GM18508 (cell line): ENCODE data around the gene ADIRF.
"Not testable (repeated sequence)": the region's sequence is repeated elsewhere in the genome, so short reads cannot be mapped to it uniquely, and the experiment has no call there.

ENCODE experiments used
- ATAC-seq: cut with Tn5 transposase; IDR thresholded peaks from one replicate; pipeline ENCODE4 v1.9.1; 2021; ENCODE audit warnings: moderate number of reproducible peaks; ENCODE audit not compliant: insufficient read depth, unreplicated experiment

ADIRF gene

DNA sequence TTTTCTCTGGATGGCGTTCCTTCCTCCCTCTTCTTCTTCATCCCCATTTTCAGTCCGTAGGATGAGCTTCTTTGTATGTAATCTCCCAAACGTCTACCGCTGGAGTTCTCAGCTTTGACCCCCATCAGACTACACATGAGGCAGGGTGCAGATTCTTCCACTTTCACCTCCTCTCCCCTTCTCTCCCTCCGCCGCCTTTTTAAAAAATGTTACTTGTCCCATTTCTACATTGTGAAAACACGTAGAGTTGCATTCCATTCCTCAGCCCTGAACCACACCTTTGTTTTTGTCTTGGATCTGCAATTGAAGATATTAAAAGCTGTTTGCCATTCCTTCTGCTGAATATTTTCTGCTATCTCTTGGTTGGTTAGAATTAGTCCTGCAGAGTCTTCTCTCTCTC, 6.2 kb downstream of the ADIRF start:
- no peak for ATAC-seq

DNA sequence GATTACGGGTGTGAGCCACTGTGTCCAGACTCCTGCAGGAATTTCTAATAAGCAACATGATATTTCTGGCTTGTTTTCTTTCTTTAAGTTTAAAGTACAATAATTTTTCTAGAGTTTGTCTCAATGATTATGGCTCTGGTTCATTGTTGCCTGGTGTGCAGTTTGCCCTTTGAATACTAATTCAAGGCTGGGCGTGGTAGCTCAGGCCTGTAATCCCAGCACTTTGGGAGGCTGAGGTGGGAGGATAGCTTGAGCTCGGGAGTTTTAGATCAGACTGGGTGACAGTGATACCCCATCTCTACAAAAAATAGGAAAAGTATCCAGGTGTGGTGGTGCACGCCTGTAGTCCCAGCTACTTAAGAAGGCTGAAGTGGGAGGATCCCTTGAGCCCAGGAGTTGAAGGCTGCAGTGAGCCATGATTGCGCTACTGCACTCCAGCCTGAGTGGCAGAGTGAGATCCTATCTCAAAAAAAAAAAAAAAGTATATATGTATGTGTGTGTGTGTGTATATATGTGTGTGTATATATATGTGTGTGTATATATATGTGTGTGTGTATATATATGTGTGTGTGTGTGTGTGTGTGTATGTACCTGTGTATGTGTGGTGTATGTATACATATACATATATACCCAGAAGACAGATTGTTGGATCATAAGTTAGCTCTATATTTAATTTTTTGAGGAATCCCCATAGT, 8.2 kb downstream of the ADIRF start:
- ATAC-seq: no peak

DNA sequence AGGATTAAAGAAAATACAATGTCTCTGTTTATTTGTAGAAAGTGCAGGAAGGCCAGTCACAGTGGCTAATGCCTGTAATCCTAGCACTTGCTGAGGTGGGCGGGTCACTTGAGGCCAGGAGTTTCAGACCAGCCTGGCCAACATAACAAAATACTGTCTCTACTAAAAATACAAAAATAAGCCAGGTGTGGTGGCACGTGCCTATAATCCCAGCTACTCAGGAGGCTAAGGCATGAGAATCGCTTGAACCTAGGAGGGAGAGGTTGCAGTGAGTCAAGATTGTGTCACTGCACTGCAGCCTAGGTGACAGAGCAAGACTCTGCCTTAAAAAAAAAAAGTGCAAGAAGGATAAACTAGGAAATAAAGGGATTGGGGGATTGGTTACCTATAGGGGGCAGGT, 10.2 kb downstream of the ADIRF start:
- not testable (repeated sequence) for ATAC-seq

DNA sequence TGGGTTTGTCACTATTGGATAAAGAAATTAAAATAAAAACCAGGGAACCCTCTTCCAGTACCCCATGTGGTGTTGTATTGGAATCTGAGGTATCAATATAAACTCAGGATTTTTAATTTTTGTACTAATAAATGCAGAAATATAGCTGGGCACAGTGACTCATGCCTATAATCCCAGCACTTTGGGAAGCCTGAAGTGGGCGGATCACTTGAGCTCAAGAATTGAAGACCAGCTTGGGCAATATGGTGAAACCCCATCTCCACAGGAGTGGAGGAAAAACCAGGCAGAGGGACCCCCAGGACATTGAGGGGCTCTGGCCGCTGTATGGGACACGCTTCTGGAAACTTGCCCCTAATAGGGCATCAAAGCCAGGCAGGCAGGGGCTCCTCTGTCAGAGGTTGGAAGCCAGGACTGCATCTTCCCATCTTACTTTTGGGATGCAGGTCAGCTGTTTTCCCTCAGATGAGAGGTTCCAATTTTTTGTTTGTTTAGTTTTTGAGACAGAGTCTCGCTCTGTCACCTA, 11.1 kb downstream of the ADIRF start:
- ATAC-seq: no peak

DNA sequence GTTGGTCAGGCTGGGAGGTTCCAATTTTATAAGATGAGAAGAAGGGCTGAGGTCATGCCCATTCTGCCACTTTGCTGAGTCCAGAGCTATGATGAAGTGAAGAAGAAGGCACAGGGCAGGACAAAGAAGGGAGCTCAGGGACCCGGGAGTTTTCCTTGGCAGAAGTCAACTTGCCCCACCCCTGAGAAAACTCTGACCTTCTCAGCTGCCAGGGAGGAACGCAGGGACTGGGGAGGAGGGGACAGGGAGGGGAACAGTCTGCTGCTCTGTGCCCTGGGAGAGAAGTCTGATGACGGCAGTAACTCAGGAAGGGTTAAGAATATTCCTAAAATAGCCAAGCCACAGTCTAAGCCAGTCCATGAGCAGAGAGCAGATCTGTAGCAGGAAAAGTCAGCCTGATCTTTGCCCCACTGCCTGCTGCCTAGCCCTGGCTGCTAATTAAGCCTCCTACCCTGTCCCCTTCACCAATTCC, 11.7 kb downstream of the ADIRF start:
- no peak for ATAC-seq

DNA sequence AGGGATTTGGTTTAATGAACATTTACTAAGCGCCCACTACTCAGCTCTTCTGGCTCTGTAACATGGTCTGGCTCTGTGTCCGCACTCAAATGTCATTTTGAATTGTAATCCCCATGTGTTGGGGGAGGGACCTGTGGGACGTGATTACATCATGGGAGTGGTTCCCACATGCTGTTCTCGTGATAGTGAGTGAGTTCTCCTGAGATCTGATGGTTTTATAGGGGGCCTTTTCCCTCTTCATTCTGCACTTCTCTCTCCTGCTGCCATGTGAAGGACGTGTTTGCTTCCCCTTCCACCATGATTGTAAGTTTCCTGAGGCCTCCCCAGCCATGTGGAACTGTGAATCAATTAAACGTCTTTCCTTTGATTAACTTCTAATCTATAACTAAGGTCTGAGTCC, 12.7 kb downstream of the ADIRF start:
- not testable (repeated sequence) for ATAC-seq

DNA sequence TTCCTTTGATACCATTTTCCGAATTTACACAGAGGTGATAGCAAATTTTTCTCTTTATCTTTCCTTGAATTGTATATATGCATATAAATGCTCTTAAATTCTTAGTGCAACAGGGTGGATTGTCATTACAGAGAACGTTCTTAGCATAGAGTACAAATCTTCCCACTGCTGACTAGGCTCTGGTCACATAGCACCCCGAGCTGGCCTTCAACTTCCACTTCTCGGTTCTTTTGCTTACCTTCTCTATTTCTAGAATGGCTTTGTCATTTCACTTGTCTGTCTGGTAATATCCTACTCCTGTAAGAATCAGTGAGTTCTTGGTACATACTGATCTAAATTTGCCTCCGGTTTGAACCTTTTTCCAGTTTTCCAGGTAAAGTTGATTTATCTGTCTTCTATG, 13.4 kb downstream of the ADIRF start:
- no peak for ATAC-seq

DNA sequence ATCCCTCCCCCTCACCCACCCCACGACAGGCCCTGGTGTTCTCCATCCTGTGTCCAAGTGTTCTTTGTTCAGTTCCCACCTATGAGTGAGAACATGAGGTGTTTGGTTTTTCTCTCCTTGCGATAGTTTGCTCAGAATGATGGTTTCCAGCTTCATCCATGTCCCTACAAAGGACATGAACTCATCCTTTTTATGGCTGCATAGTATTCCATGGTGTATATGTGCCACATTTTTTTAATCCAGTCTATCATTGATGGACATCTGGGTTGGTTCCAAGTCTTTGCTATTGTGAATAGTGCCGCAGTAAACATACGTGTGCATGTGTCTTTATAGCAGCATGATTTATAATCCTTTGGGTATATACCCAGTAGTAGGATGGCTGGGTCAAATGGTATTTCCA, 16.2 kb downstream of the ADIRF start:
- not testable (repeated sequence) for ATAC-seq

DNA sequence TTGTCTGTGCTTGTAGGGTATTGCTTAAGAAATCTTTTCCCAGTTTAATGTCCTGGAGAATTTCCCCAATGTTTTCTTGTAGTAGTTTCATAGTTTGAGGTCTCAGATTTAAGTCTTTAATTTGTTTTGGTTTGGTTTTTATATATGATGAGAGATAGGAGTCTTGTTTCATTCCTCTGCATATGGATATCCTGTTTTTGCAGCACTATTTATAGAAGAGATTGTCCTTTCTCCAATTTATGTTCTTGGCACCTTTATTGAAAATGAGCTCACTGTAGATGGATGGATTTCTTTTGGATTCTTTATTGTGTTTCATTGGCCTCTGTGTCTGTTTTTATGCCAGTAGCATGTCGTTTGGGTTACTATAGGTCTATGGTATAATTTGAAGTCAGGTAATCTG, 20.2 kb downstream of the ADIRF start:
- no peak for ATAC-seq

DNA sequence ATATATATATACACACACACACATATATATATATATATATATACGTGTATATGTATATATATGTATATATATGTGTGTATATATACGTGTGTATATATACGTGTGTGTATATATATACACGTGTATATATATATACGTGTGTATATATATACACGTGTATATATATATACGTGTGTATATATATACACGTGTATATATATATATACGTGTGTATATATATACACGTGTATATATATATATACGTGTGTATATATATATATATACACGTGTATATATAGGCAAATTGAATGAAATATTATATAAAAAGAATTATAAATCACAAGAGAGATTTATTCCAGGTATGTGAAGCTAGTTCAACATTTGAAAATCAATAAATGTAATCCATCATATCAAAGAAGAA, 23.1 kb downstream of the ADIRF start:
- ATAC-seq: not testable (repeated sequence)

DNA sequence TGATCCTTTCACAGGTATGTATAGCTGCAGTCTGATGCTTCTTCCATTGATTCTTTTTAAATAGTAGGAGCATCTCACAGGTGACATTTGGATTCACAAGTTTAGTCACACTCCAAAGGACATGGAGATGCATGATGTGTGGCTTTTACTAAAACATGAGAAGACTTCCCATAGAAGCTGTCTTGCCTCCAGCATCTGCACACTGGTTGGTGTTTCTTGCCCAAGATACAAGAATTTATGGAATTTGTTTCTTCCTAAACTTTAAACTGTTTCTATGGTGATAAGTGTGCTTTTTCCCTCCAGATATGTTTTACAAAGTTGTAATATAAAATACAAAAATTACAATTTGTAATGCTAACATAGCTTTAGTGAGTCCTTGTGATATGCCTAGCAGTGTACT, 24.2 kb downstream of the ADIRF start:
- no peak for ATAC-seq

DNA sequence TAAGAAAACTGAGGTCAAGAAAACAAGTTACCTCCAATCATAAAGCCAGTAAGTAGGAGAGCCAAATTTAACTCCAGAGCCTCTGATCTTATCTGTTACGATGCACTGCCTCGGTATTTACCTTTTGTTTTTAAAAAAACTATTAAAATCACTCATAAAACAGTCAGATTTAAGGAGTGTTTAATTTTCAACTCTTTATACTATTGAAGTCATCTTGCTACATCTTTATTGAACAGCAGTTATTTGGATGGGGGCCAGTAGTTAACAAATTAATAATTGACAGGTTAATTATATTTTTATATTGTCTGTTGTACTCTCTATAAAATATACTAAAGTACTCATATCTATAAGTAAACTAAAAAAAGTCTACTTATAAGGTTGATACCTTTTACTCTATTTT, 24.6 kb downstream of the ADIRF start:
- ATAC-seq: no peak

DNA sequence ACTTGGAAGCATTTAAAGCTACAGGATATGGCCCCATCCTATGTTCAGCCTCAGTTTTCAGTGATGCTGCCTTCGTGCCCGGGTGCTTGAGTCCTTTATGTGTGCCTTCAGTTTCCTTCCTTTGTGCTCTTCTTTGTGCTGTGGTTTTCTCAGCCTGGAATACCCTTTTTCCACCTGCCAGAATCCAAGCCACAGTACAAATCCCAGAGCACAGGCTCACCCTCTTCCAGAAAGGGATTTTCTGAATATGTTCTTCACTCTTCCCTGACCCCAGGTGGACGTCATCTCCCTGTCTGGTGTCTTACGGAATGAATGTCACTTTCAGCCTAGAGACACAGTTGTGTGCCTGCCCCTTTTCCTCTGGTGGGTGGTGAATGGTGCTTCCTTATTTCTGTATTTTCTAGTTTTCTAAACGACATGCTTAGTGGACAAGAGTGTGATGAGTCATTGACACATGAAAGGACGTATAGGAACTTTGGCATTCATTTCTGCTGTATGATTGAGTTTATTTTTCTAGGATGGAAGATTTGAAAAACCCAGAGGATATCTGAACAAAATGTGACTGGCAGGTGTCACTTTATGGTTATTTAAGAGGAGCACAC, 31.6 kb downstream of the ADIRF start:
- not testable (repeated sequence) for ATAC-seq

DNA sequence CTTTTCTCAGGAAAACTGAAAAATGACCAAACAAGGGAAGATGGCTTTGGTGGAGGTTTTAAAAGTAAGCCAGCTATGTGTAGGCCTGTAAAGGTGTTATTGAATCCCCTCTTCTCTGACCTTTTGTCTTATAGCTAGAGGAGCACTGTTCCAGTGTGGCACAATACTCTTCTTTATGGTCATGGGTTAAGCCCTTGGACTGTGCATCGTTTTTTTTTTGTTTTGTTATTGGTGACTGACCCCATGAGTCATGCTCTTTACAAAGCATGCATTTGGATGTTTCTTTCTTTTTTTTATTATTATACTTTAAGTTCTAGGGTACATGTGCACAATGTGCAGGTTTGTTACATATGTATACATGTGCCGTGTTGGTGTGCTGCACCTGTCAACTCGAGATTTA, 32.2 kb downstream of the ADIRF start:
- no peak for ATAC-seq

DNA sequence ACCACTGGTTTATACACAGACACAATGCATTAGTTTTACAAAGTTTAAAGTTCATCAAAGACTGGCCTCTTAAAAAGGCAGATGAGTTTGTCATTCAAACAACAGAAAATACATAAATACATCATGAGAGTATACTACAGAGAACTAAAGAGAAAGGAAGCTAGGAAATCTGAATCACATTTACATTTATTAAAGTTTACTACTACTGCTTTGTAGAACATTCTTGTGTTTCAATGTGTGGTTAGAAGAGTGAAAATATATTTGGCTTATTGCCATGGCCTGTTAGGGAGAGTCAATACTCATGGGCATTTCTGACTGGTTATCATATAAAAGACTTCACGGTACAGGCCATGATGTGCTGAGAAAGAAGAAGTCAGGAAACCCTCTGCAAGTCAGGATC, 38.8 kb downstream of the ADIRF start:
- not testable (repeated sequence) for ATAC-seq

DNA sequence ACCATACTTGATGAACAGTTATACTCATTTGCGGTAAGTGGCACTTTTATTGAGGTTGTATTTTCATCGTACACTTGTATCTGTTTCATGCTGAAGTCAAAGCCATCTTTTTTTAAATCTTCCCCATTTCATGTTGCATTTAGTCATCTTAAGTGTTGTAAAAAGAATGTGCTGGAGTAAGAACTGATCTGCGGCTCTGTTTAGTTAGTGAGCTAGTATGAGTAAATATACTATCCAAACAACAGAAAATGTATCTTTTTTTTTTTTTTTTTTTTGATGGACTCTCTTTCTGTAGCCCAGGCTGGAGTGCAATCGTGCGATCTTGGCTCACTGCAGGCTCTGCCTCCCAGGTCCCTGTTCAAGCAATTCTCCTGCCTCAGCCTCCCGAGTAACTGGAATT, 39.4 kb downstream of the ADIRF start:
- ATAC-seq: not testable (repeated sequence)

DNA sequence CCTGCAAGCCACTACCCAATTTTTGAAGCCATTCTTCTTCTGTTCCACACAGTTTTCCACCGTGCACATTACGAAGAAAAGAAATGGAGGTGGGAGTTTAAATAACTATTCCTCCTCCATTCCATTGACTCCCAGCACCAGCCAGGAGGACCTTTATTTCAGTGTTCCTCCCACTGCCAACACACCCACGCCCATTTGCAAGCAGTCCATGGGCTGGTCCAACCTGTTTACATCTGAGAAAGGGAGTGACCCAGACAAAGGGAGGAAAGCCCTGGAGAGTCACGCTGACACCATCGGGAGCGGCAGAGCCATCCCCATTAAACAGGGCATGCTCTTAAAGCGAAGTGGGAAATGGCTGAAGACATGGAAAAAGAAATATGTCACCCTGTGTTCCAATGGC, 40.0 kb downstream of the ADIRF start:
- ATAC-seq: not testable (repeated sequence)

DNA sequence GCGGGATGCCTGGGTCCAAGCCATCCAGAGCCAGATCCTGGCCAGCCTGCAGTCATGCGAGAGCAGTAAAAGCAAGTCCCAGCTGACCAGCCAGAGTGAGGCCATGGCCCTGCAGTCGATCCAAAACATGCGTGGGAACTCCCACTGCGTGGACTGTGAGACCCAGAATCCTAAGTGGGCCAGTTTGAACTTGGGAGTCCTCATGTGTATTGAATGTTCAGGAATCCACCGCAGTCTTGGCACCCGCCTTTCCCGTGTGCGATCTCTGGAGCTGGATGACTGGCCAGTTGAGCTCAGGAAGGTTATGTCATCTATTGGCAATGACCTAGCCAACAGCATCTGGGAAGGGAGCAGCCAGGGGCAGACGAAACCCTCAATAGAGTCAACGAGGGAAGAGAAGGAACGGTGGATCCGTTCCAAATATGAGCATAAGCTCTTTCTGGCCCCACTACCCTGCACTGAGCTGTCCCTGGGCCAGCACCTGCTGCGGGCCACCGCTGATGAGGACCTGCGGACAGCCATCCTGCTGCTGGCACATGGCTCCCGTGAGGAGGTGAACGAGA, 40.9 kb downstream of the ADIRF start:
- not testable (repeated sequence) for ATAC-seq

DNA sequence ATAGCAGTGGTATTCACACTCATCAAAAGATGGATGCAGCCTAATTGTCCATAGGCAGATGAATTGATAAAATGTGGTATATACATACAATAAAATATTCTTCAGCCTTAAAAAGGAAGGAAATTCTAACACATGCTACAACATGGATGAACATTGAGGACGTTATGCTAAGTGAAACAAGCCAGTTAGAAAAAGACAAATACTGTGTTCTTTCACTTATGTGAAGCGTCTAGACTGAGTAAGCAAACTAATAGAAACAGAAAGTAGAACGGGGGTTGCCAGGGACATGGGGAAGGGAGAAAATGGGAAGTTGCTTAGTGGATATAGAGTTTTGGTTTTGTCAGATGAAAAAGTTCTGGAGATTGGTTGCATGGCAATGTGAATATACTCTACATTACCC, 45.2 kb downstream of the ADIRF start:
- not testable (repeated sequence) for ATAC-seq

DNA sequence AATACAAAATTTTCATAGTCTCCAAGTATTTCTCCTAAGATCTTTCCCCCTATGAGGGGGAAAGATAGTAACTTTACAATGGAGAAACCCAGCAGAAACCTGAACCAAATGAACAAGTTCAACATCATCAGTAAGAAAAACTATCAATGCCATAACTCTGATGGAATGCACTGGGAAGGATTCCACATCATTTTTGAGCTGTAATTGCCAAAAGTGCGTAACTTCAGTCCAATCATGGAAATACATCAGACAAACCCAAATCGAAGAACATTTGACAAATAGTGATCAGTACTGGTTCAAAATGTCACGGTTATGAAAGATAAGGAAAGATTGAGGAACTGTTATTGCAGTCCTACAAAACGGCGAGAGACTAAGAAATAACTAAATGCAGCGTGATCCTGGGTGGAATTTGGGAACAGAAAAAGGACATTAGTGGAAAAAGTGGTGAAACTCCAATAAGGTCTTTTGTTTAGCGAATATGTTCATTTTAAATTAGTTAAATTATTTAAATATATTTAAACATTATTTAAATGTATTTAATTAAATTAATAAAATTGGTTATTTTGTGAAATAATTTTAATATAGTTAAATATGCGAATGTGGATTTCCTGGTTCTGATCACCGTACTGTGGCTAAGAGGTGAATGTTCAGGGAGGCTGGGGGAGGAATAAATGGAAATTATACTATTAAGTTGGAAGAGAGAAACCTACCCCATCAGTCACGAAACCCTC, 46.9 kb downstream of the ADIRF start:
- not testable (repeated sequence) for ATAC-seq

DNA sequence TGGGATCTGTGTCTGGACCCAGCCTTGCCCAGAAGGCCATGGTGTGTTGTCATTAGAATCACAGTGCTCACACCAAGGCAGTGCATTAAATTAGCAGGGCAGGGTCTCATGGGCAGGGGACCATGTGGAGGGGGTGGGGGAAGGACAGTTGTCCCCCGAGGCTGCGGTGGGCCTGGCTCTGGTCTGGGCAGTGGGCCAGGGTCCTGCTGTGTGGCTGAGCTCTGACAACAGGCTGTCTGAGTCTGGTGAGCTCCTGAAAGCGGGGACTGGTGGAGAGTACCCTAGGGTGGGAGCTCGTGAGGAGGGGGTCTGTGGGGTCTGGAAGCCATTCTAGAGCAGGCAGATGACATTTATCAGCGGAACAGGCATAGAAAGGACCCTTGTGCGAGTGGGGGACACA, 49.8 kb downstream of the ADIRF start:
- ATAC-seq: not testable (repeated sequence)
